NCI-H2196 treated with DMSO at 0.1 percent for 48 hours (cell line): ENCODE data around the gene SLC25A52.
"Not testable (repeated sequence)": the region's sequence is repeated elsewhere in the genome, so short reads cannot be mapped to it uniquely, and the experiment has no call there.

Experiments
- DNase-seq: peaks from one replicate; lab custom pipeline; 2025; ENCODE audit not compliant: unreplicated experiment; lab: John Stamatoyannopoulos, UW

SLC25A52 gene

GRCh38 chr18:31741097-31741735 lies 19.5 kb downstream of the SLC25A52 start:
- DNase-seq: peak; percentile 6

GRCh38 chr18:31740180-31740579 lies 20.5 kb downstream of the SLC25A52 start:
- no peak for DNase-seq

GRCh38 chr18:31739651-31740050 lies 21.0 kb downstream of the SLC25A52 start:
- no peak for DNase-seq

- no peak for DNase-seq
These were observed 21.9 kb downstream of the SLC25A52 start for GRCh38 chr18:31738460-31739407.

- DNase-seq: no peak
These were observed 24.1 kb downstream of the SLC25A52 start for GRCh38 chr18:31736630-31737029.

- no peak for DNase-seq
These were observed 29.1 kb downstream of the SLC25A52 start for GRCh38 chr18:31731628-31732027.

GRCh38 chr18:31729196-31729595 lies 31.5 kb downstream of the SLC25A52 start:
- not testable (repeated sequence) for DNase-seq

GRCh38 chr18:31723990-31724711 lies 36.5 kb downstream of the SLC25A52 start:
- no peak for DNase-seq

GRCh38 chr18:31723639-31723989 lies 37.1 kb downstream of the SLC25A52 start:
- no peak for DNase-seq

GRCh38 chr18:31722369-31722957 lies 38.2 kb downstream of the SLC25A52 start:
- DNase-seq: peak; percentile 24

GRCh38 chr18:31721601-31722000 lies 39.1 kb downstream of the SLC25A52 start:
- no peak for DNase-seq

GRCh38 chr18:31720867-31721266 lies 39.8 kb downstream of the SLC25A52 start:
- no peak for DNase-seq

GRCh38 chr18:31719363-31720006 lies 41.2 kb downstream of the SLC25A52 start:
- DNase-seq: no peak

- no peak for DNase-seq
These were observed 42.3 kb downstream of the SLC25A52 start for GRCh38 chr18:31718386-31718785.

GRCh38 chr18:31716362-31716761 lies 44.3 kb downstream of the SLC25A52 start:
- DNase-seq: no peak

- DNase-seq: no peak
These were observed 49.1 kb downstream of the SLC25A52 start for GRCh38 chr18:31711365-31712172.

GRCh38 chr18:31710826-31711225 lies 49.9 kb downstream of the SLC25A52 start:
- no peak for DNase-seq
